ENCODE data around the gene UBL7.
"Not testable (repeated sequence)": the region's sequence is repeated elsewhere in the genome, so short reads cannot be mapped to it uniquely, and the experiment has no call there.

Gene UBL7

GRCh38 chr15:74463634-74464033, 2.7 kb upstream of the UBL7 start:
- no peak for DNase-seq (ENCODE audit: low spot score)

GRCh38 chr15:74461847-74462511, 1.0 kb upstream of the UBL7 start:
- no peak for DNase-seq (ENCODE audit: low spot score)

GRCh38 chr15:74460298-74460697, 662 bp downstream of the UBL7 start:
- DNase-seq (ENCODE audit: low spot score): peak; percentile 47

- not testable (repeated sequence) for DNase-seq (ENCODE audit: low spot score)
Observed at GRCh38 chr15:74459798-74460197, 1.2 kb downstream of the UBL7 start.

GRCh38 chr15:74458473-74458872, 2.5 kb downstream of the UBL7 start:
- DNase-seq (ENCODE audit: low spot score): no peak

- not testable (repeated sequence) for DNase-seq (ENCODE audit: low spot score)
Observed at GRCh38 chr15:74457036-74457435, 3.9 kb downstream of the UBL7 start.

GRCh38 chr15:74454764-74455500, 6.0 kb downstream of the UBL7 start:
- no peak for DNase-seq (ENCODE audit: low spot score)

- no peak for DNase-seq (ENCODE audit: low spot score)
Observed at GRCh38 chr15:74453925-74454763, 6.8 kb downstream of the UBL7 start.

GRCh38 chr15:74451861-74452835, 8.8 kb downstream of the UBL7 start:
- DNase-seq (ENCODE audit: low spot score): no peak

- no peak for DNase-seq (ENCODE audit: low spot score)
Observed at GRCh38 chr15:74451322-74451721, 9.6 kb downstream of the UBL7 start.

GRCh38 chr15:74449643-74450205, 11.2 kb downstream of the UBL7 start:
- no peak for DNase-seq (ENCODE audit: low spot score)

- no peak for DNase-seq (ENCODE audit: low spot score)
Observed at GRCh38 chr15:74449095-74449494, 11.9 kb downstream of the UBL7 start.

GRCh38 chr15:74445816-74446763, 14.9 kb downstream of the UBL7 start:
- DNase-seq (ENCODE audit: low spot score): no peak

GRCh38 chr15:74444106-74445062, 16.6 kb downstream of the UBL7 start:
- no peak for DNase-seq (ENCODE audit: low spot score)

GRCh38 chr15:74443100-74443909, 17.7 kb downstream of the UBL7 start:
- no peak for DNase-seq (ENCODE audit: low spot score)

GRCh38 chr15:74442604-74443003, 18.4 kb downstream of the UBL7 start:
- no peak for DNase-seq (ENCODE audit: low spot score)

- DNase-seq (ENCODE audit: low spot score): no peak
Observed at GRCh38 chr15:74442063-74442462, 18.9 kb downstream of the UBL7 start.
